ENCODE measurements around the gene AFDN. TPM values are rescaled to one million over a fixed set of nuclear protein-coding genes. Genes with fewer than 3 reads are reported as not detected.

Gene AFDN
- total RNA-seq, 1 donor: 29.2 TPM

DNA sequence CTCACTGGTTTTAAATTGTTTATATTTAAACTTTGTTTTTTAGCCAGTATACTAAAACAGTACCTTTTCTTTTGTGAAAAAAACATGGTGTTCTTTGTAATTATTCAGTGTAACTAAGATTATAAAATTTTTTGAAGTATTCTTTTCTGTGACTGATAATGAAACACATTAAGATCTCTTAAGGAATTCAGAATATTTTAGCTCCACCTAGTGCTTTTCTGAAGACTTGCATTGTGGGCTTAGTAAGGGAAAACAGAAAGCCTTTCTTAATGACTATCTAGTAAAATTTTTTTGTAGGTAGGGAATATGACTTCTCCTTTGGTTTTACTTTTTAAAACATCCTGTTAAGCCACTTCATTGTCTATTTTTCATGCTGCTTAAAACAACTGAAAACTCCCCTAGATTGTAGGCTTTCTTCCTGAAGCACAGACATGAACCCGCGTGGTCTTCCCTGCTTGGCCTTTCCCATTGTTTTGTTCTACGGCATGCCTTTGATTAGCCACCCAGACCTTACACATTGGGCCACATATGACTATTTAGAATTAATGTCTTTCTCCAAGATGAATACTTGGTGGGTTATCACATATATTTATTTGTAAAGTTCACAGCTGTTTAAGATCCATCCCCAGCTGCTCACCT lies 72.1 kb downstream of the AFDN start:
- TF ChIP-seq, protein P1, sequence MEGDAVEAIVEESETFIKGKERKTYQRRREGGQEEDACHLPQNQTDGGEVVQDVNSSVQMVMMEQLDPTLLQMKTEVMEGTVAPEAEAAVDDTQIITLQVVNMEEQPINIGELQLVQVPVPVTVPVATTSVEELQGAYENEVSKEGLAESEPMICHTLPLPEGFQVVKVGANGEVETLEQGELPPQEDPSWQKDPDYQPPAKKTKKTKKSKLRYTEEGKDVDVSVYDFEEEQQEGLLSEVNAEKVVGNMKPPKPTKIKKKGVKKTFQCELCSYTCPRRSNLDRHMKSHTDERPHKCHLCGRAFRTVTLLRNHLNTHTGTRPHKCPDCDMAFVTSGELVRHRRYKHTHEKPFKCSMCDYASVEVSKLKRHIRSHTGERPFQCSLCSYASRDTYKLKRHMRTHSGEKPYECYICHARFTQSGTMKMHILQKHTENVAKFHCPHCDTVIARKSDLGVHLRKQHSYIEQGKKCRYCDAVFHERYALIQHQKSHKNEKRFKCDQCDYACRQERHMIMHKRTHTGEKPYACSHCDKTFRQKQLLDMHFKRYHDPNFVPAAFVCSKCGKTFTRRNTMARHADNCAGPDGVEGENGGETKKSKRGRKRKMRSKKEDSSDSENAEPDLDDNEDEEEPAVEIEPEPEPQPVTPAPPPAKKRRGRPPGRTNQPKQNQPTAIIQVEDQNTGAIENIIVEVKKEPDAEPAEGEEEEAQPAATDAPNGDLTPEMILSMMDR (IDR thresholded peaks at IDR 0.05; ENCODE audit: insufficient read depth, low read length): peak; percentile 77
- peak; percentile 71 for DNase-seq (ENCODE audit: low read depth)
- no peak overlapping the region for H3K4me3 ChIP-seq (ENCODE audit: low read depth, low read length)

DNA sequence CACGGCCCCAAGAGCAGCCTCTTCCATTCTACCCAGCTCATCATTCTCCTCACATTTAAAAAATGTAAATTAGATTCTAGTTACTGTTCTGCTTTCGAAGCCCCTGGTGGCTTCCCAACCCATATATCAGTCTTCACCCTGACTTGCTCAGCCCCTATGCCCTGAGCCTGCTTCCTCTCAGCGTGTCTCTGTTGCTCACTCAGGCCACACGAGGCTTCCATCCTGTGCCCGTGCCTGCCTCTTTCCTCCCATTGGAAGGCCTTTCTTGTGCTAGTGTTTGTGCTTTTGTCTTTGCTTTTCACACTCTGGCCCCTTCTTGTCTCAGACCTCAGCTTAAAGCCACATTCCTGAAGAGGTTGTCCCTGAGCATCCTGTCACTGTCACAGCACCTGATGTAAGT lies 78.1 kb downstream of the AFDN start:
- DNase-seq (ENCODE audit: low read depth): no peak
- TF ChIP-seq, protein P1 (IDR thresholded peaks at IDR 0.05; ENCODE audit: insufficient read depth, low read length): no peak

DNA sequence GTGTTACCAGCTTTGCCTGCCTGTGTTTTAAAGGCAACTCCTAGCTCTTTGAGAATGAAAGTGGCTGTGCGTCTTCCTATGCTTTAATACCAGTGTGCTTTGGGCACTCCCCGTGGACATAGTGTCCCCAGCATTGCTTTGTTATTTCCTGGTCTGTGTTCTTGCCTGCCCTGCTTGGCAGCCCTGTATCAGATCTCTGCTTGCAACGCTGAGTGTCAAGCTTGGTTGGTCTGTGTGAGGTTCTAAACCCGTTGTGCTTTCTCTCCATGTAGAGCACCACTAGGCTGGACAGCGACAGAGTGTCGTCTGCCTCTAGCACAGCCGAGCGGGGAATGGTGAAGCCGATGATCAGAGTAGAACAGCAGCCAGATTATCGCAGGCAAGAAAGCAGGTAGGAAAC lies 80.2 kb downstream of the AFDN start:
- TF ChIP-seq, protein P1 (IDR thresholded peaks at IDR 0.05; ENCODE audit: insufficient read depth, low read length): no peak
- peak; percentile 4 for DNase-seq (ENCODE audit: low read depth)
- no peak overlapping the region for H3K4me3 ChIP-seq (ENCODE audit: low read depth, low read length)

More for the DNA sequence above, 78.1 kb downstream of the AFDN start:
- H3K4me3 ChIP-seq (ENCODE audit: low read depth, low read length): no peak overlapping the region

DNA sequence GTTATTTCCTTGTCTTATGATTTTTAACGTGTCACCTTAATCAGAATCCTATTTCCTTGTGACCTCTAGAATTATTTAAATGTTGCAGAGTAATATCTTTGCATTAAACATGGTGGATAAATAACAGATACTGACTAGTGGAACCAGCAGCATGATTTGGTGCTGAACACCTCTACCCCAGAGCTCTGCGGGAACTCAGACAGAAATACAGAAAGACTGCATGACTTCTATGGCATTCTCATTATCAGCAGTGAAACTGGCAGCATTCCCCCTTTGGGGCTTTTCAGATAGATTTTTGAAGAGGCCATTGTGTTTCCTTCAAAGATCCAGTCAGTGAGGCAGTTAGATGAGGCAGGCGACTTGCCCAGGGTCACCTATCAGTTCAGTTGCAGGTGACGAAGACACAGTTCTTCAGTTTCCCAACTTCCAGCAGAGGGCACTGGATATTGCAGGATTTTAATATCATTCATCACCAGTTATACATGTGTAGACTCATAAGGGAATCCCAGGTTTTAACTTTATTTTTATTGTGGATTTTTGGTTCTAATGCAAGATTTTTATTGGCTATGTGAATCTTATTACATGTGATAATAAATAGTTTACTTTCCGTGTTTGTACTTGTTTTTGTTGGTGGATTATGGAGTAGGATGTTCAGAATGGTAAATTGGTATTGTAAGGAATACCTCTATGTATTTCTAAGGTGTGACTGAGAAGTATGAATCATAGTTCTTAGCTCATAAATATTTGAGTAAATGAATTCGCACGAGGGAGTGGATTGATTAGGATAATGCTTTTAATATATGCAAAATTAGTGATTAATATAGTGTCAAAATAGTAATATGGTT lies 81.3 kb downstream of the AFDN start:
- DNase-seq (ENCODE audit: low read depth): peak; percentile 39
- no peak overlapping the region for H3K4me3 ChIP-seq (ENCODE audit: low read depth, low read length)
- TF ChIP-seq, protein P1 (IDR thresholded peaks at IDR 0.05; ENCODE audit: insufficient read depth, low read length): peak; percentile 51

DNA sequence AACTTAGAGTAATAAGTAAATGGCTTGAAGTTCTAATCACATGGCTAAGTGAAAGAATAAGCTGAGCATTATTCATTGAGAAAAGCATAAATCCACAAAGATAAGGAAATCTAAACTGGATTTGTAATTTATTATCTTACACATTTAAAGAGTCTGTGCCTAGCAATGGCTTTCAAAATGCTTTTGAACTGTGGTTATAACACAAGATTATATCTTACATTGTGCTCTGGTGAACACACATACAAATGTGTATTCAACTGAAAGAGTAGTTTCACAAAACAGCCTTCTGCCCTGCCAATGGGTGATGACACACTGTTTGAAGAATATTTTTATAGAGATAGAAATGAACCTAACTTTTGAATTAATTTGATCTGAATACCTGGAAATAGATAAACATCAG lies 83.3 kb downstream of the AFDN start:
- no peak overlapping the region for H3K4me3 ChIP-seq (ENCODE audit: low read depth, low read length)
- TF ChIP-seq, protein P1 (IDR thresholded peaks at IDR 0.05; ENCODE audit: insufficient read depth, low read length): no peak
- no peak for DNase-seq (ENCODE audit: low read depth)

DNA sequence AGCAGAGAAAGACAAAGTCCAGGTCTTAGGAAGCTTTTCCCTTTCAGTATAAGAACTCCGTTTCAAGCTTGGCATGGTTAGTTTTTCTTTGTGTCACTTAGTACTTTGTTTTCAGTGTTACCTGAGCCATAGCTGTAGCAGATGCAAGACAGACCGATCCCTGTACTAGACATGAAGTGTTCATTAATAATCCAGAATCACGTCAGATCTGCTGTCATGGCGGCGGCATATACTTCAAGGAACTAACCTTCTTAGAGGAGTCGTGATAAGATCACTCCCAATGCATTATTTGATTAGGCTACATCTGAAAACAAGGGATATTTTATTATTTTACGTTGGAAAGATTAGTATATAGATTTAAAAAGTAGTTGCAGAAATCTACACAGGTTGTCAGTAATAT lies 83.9 kb downstream of the AFDN start:
- no peak for DNase-seq (ENCODE audit: low read depth)
- TF ChIP-seq, protein P1 (IDR thresholded peaks at IDR 0.05; ENCODE audit: insufficient read depth, low read length): no peak
- H3K4me3 ChIP-seq (ENCODE audit: low read depth, low read length): no peak overlapping the region
